HCT116 (cell line): Measurements from ENCODE around the gene FAM118B. TPM values are rescaled to one million over a fixed set of nuclear protein-coding genes. Genes with fewer than 3 reads are reported as not detected.

Experiments
- ATAC-seq: fragments of 200-7000 bp; cut with Tn5 transposase; 2 replicates; pipeline ENCODE4 v1.9.1; 2020; ENCODE audit warnings: mild to moderate bottlenecking, moderate library complexity
- BruUV-seq: library from RNA; stranded (reverse); fragments of 400-500 nt; replicated peaks from 2 replicates; lab custom pipeline; 2021; lab: Mats Ljungman, UMichigan
- CTCF ChIA-PET: fragments of 300-600 bp; sonication (Branson Sonifier 250); formaldehyde crosslinking; loops from one replicate; lab custom pipeline; 2021; ENCODE audit warnings: antibody characterized with exemption; lab: Charles Lee
- POLR2A ChIA-PET: fragments of 300-600, 350-600 bp; sonication (Branson Sonifier 250); formaldehyde crosslinking; loops from one replicate; lab custom pipeline; 2021; ENCODE audit warnings: antibody characterized with exemption; lab: Charles Lee
- RAD21 ChIA-PET, 2 experiments: fragments of 300-600 bp; sonication (Branson Sonifier 250); formaldehyde crosslinking; loops; one replicate each; lab custom pipeline; 2023; ENCODE audit warnings: low total read pairs in 2 of 2; ENCODE audit not compliant: uncharacterized antibody in 2 of 2, unreplicated experiment in 2 of 2, low non-redundant PET in 1 of 2; lab: Charles Lee
- DNase-seq: peaks from one replicate; pipeline ENCODE4 v3.0.0-alpha.2; 2010; ENCODE audit warnings: low read depth, low spot score
- H2AFZ ChIP-seq: fragments of 200-600 bp; shearing (Covaris generic), sonication (generic); 2 replicates; pipeline ENCODE4 v1.6.1; 2017; ENCODE audit warnings: low read depth, mixed run types, mixed read lengths, antibody characterized with exemption, low read length; ENCODE audit not compliant: poor library complexity, severe bottlenecking
- H3K27ac ChIP-seq: 2 replicates; pipeline ENCODE4 v1.5.1; 2012; ENCODE audit warnings: low read depth, low read length
- H3K27me3 ChIP-seq: fragments of 200-600 bp; sonication (generic); 2 replicates; pipeline ENCODE4 v1.6.1; 2016; ENCODE audit warnings: mixed run types, low read length, mixed read lengths; ENCODE audit not compliant: insufficient read depth
- H3K36me3 ChIP-seq, 2 experiments: fragments of 200-500 bp in 1 of 2; fragments of 200-600 bp in 1 of 2; sonication (Bioruptor generic) in 1 of 2; sonication (generic) in 1 of 2; 2 replicates each; pipeline versions ENCODE4 v1.5.1 to v1.6.1; 2014 to 2016; ENCODE audit warnings: low read length in 2 of 2, inconsistent platforms in 1 of 2, mixed read lengths in 1 of 2, mixed run types in 1 of 2; ENCODE audit not compliant: insufficient read depth in 2 of 2, control insufficient read depth in 1 of 2
- H3K4me1 ChIP-seq, 2 experiments: fragments of 200-600 bp in 1 of 2; sonication (generic) in 1 of 2; 2 replicates each; pipeline versions ENCODE4 v1.5.1 to v1.6.1; 2012 to 2017; ENCODE audit warnings: low read length in 2 of 2, inconsistent platforms in 1 of 2, mild to moderate bottlenecking in 1 of 2, mixed read lengths in 1 of 2, mixed run types in 1 of 2, moderate library complexity in 1 of 2; ENCODE audit not compliant: insufficient read depth in 2 of 2, control insufficient read depth in 1 of 2
- H3K4me2 ChIP-seq: fragments of 200-600 bp; sonication (generic); 2 replicates; pipeline ENCODE4 v1.6.1; 2017; ENCODE audit warnings: mixed run types, low read length, mixed read lengths
- H3K4me3 ChIP-seq, 2 experiments: fragments of 200-600 bp in 1 of 2; sonication (generic) in 1 of 2; replicated peaks in 1 of 2; 2 replicates each; pipeline ENCODE4 v1.5.1; 2011 to 2016; ENCODE audit warnings: low read length in 2 of 2, control low read depth in 1 of 2, low read depth in 1 of 2, mild to moderate bottlenecking in 1 of 2, mixed read lengths in 1 of 2, mixed run types in 1 of 2
- H3K79me2 ChIP-seq: fragments of 200-600 bp; sonication (generic); 2 replicates; pipeline ENCODE4 v1.6.1; 2017; ENCODE audit warnings: mild to moderate bottlenecking, mixed run types, low read length, moderate library complexity, mixed read lengths; ENCODE audit not compliant: insufficient read depth
- H3K9ac ChIP-seq: fragments of 200-600 bp; sonication (generic); 2 replicates; pipeline ENCODE4 v1.6.1; 2016; ENCODE audit warnings: low read length, mixed read lengths
- H3K9me2 ChIP-seq: fragments of 200-600 bp; sonication (generic), shearing (Covaris generic); 2 replicates; pipeline ENCODE4 v1.6.1; 2017; ENCODE audit warnings: mixed run types, mild to moderate bottlenecking, moderate library complexity; ENCODE audit not compliant: insufficient read depth
- H3K9me3 ChIP-seq, 2 experiments: fragments of 200-500 bp in 1 of 2; fragments of 200-600 bp in 1 of 2; sonication (Bioruptor generic) in 1 of 2; sonication (generic) in 1 of 2; 2 replicates each; pipeline ENCODE4 v1.6.1; 2014 to 2017; ENCODE audit warnings: low read length in 2 of 2, mixed read lengths in 2 of 2, inconsistent platforms in 1 of 2, low read depth in 1 of 2, mild to moderate bottlenecking in 1 of 2, mixed run types in 1 of 2, moderate library complexity in 1 of 2; ENCODE audit not compliant: control insufficient read depth in 1 of 2, insufficient read depth in 1 of 2
- H4K20me1 ChIP-seq: fragments of 200-600 bp; sonication (generic), shearing (Covaris generic); 2 replicates; pipeline ENCODE4 v1.6.1; 2017; ENCODE audit warnings: mixed run types, mild to moderate bottlenecking, moderate library complexity; ENCODE audit not compliant: insufficient read depth
- ATF3 ChIP-seq: IDR thresholded peaks from 2 replicates; pipeline ENCODE4 v1.6.1; 2012
- CEBPB ChIP-seq: IDR thresholded peaks from 2 replicates; pipeline ENCODE4 v1.6.1; 2012; ENCODE audit warnings: low read depth
- ELF1 ChIP-seq: IDR thresholded peaks from 2 replicates; pipeline ENCODE4 v1.6.1; 2012; ENCODE audit warnings: low read depth, borderline replicate concordance
- FOSL1 ChIP-seq: IDR thresholded peaks from 2 replicates; pipeline ENCODE4 v1.6.1; 2012; ENCODE audit warnings: low read depth
- JUND ChIP-seq: IDR thresholded peaks from 2 replicates; pipeline ENCODE4 v1.6.1; 2012
- MAX ChIP-seq: IDR thresholded peaks from 2 replicates; pipeline ENCODE4 v1.6.1; 2012
- POLR2A ChIP-seq: IDR thresholded peaks from 2 replicates; pipeline ENCODE4 v1.7.0; 2011; ENCODE audit warnings: borderline replicate concordance; ENCODE audit not compliant: insufficient read depth, insufficient read length; ENCODE audit errors: extremely low read depth
- POLR2AphosphoS5 ChIP-seq: IDR thresholded peaks from 2 replicates; pipeline ENCODE4 v1.6.1; 2011; ENCODE audit warnings: mild to moderate bottlenecking, low read depth, low read length, moderate library complexity
- SIN3A ChIP-seq: IDR thresholded peaks from 2 replicates; pipeline ENCODE4 v1.6.1; 2012; ENCODE audit warnings: low read depth
- SRF ChIP-seq: IDR thresholded peaks from 2 replicates; pipeline ENCODE4 v1.6.1; 2012; ENCODE audit warnings: low read depth
- YY1 ChIP-seq: IDR thresholded peaks from 2 replicates; pipeline ENCODE4 v1.6.1; 2011; ENCODE audit warnings: low read length, low read depth, moderate library complexity, mild to moderate bottlenecking; ENCODE audit not compliant: insufficient replicate concordance; ENCODE audit errors: extremely low read depth
- ZFX ChIP-seq: fragments of 450-650 bp; IDR thresholded peaks from 2 replicates; pipeline ENCODE4 v1.6.1; 2017
- intact Hi-C: fragments of 100-400 bp; cut with micrococcal nuclease; formaldehyde crosslinking; loops from 2 replicates; pipeline ENCODE4 v1.10.0; 2022
- total RNA-seq: library from RNA; stranded (reverse); gene quantifications from one replicate; pipeline ENCODE4 v1.2.1, GENCODE V29; 2021; ENCODE audit not compliant: unreplicated experiment
- TF ChIP-seq, protein P1 (sequence below): IDR thresholded peaks from 2 replicates; pipeline ENCODE4 v1.6.1; 2011; ENCODE audit warnings: mild to moderate bottlenecking, low read length, moderate library complexity; ENCODE audit not compliant: insufficient replicate concordance; ENCODE audit errors: extremely low read depth

FAM118B gene
- total RNA-seq, 1 experiment from 2014 or later, result 12.8 TPM

DNA sequence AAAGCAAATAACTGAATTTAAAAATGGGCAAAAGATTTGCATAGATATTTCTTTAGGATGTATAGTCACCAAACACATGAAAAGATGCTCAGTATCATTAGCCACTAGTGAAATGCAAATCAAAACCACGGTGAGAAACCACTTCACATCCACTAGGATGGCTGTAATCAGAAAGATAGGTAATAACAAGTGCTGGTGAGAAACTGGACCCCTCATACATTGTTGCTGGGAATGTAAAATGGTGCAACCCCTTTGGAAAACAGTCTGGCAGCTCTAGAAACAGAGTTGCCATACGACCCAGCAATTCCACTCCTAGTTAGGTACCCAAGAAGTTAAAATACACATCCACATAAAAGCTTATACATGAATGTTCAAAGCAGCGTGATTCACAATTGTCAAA, 16.5 kb upstream of the FAM118B start:
- H3K4me3 ChIP-seq, result no peak overlapping the region
- no peaks in the 10 kb centered on the region for H3K27me3 ChIP-seq
- CTCF ChIA-PET, result interaction anchor here (0.6 kb wide), 1 partner anchor 253 kb away, joined by 3 read pairs; no protein-coding TSS in a partner anchor
- TF ChIP-seq ATF3, result no peak
- TF ChIP-seq CEBPB, result no peak
- no peak for TF ChIP-seq ELF1
- TF ChIP-seq POLR2A, result no peak
- no peak for TF ChIP-seq ZFX
- TF ChIP-seq SRF, result no peak
- TF ChIP-seq, protein P1, sequence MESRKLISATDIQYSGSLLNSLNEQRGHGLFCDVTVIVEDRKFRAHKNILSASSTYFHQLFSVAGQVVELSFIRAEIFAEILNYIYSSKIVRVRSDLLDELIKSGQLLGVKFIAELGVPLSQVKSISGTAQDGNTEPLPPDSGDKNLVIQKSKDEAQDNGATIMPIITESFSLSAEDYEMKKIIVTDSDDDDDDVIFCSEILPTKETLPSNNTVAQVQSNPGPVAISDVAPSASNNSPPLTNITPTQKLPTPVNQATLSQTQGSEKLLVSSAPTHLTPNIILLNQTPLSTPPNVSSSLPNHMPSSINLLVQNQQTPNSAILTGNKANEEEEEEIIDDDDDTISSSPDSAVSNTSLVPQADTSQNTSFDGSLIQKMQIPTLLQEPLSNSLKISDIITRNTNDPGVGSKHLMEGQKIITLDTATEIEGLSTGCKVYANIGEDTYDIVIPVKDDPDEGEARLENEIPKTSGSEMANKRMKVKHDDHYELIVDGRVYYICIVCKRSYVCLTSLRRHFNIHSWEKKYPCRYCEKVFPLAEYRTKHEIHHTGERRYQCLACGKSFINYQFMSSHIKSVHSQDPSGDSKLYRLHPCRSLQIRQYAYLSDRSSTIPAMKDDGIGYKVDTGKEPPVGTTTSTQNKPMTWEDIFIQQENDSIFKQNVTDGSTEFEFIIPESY, result no peak
- no peak for TF ChIP-seq FOSL1
- no peak for TF ChIP-seq SIN3A
- TF ChIP-seq YY1, result no peak
- TF ChIP-seq MAX, result no peak
- no peak for TF ChIP-seq POLR2AphosphoS5
- no peak for TF ChIP-seq JUND
- ATAC-seq, result no peak
- H3K4me1 ChIP-seq, result no peaks in the 10 kb centered on the region
- peaks cover 0 to 6% of the 10 kb centered on the region in 2 experiments; a peak in 2 of 4 replicates for H3K9me3 ChIP-seq
- no TSS peak for BruUV-seq
- RAD21 ChIA-PET, result no interaction called here
- no peaks in the 10 kb centered on the region for H3K9me2 ChIP-seq
- H4K20me1 ChIP-seq, result no peaks in the 10 kb centered on the region
- no peak overlapping the region for H3K27ac ChIP-seq
- no peak overlapping the region for H3K4me2 ChIP-seq
- DNase-seq, result no peak
- intact Hi-C loops, result loop anchor here (2.0 kb wide), 1 partner anchor 132 kb away; the partner anchor contains the start of gene CDON
- POLR2A ChIA-PET, result no interaction called here
- peaks cover 7% of the 10 kb centered on the region; the same call in 1 of the 2 replicates for H3K79me2 ChIP-seq
- H3K9ac ChIP-seq, result no peak overlapping the region
- H3K36me3 ChIP-seq, result peaks cover 6 to 42% of the 10 kb centered on the region in 2 experiments
- H2AFZ ChIP-seq, result no peak overlapping the region
